Measurements from ENCODE around the gene MAP1B.

Gene MAP1B

GRCh38 chr5:72183101-72183520 is 75.8 kb downstream of the MAP1B start:
- TF ChIP-seq CTCF (IDR thresholded peaks at IDR 0.05; ENCODE audit: extremely low read depth, missing control alignments): no peak
- DNase-seq (ENCODE audit: low spot score): no peak

- TF ChIP-seq CTCF (IDR thresholded peaks at IDR 0.05; ENCODE audit: extremely low read depth, missing control alignments): no peak
These were observed 77.1 kb downstream of the MAP1B start for GRCh38 chr5:72184408-72184807.

GRCh38 chr5:72185496-72186329 is 78.4 kb downstream of the MAP1B start:
- TF ChIP-seq CTCF (IDR thresholded peaks at IDR 0.05; ENCODE audit: extremely low read depth, missing control alignments): no peak
- DNase-seq (ENCODE audit: low spot score): no peak

More at GRCh38 chr5:72184408-72184807, 77.1 kb downstream of the MAP1B start:
- DNase-seq (ENCODE audit: low spot score): no peak

- no peak for TF ChIP-seq CTCF (IDR thresholded peaks at IDR 0.05; ENCODE audit: extremely low read depth, missing control alignments)
These were observed 80.3 kb downstream of the MAP1B start for GRCh38 chr5:72187388-72188075.

GRCh38 chr5:72188166-72188565 is 80.9 kb downstream of the MAP1B start:
- no peak for TF ChIP-seq CTCF (IDR thresholded peaks at IDR 0.05; ENCODE audit: extremely low read depth, missing control alignments)
- no peak for DNase-seq (ENCODE audit: low spot score)

More at GRCh38 chr5:72187388-72188075, 80.3 kb downstream of the MAP1B start:
- no peak for DNase-seq (ENCODE audit: low spot score)

GRCh38 chr5:72189146-72189545 is 81.9 kb downstream of the MAP1B start:
- no peak for TF ChIP-seq CTCF (IDR thresholded peaks at IDR 0.05; ENCODE audit: extremely low read depth, missing control alignments)

GRCh38 chr5:72191404-72191803 is 84.1 kb downstream of the MAP1B start:
- TF ChIP-seq CTCF (IDR thresholded peaks at IDR 0.05; ENCODE audit: extremely low read depth, missing control alignments): no peak
- DNase-seq (ENCODE audit: low spot score): no peak

More at GRCh38 chr5:72189146-72189545, 81.9 kb downstream of the MAP1B start:
- DNase-seq (ENCODE audit: low spot score): no peak

Data from GM20000 (cell line).